Measurements from ENCODE around the gene ANKFN1.

The ANKFN1 gene

DNA sequence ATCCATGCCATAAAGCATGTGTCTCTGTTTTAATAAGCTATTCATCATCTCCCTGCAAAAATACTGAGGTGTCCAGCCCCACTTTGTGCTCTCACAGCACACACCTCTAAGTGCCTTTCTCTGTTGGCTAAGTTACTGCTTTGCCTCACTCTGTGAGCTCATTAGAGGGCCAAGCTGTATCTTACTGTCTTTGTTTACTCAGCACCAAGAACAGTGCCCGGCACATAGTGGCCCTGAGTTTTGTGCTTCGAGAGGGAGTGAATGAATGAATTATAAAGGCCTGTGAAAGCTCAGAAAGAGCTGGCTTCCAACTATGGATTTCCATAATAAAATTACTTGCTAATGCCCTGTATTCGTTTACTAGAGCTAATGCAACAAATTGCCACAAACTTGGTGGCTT is 390.0 kb downstream of the ANKFN1 start:
- H3K4me2 ChIP-seq (ENCODE audit: low read depth, low read length, poor library complexity, severe bottlenecking), result no peak overlapping the region
- H3K79me2 ChIP-seq (ENCODE audit: insufficient read depth, low read length), result no peaks in the 10 kb centered on the region
- H3F3A ChIP-seq (ENCODE audit: low read depth), result no peaks in the 10 kb centered on the region
- H3K4me1 ChIP-seq (ENCODE audit: insufficient read depth, low read length, poor library complexity, severe bottlenecking), result no peaks in the 10 kb centered on the region
- no peak overlapping the region for H3K9ac ChIP-seq (ENCODE audit: low read depth, low read length, poor library complexity, severe bottlenecking)
- no peaks in the 10 kb centered on the region for H3K27me3 ChIP-seq (ENCODE audit: insufficient read depth, low read length, poor library complexity, severe bottlenecking)
- H3K9me3 ChIP-seq (ENCODE audit: insufficient read depth, low read depth, low read length), result no peaks in the 10 kb centered on the region
- no peak overlapping the region for H2AFZ ChIP-seq (ENCODE audit: low read length)
- H4K20me1 ChIP-seq (ENCODE audit: insufficient read depth, low read length, poor library complexity, severe bottlenecking), result no peaks in the 10 kb centered on the region
- H3K36me3 ChIP-seq (ENCODE audit: insufficient read depth, low read length), result no peaks in the 10 kb centered on the region
- no peak for TF ChIP-seq EZH2phosphoT487 (IDR thresholded peaks at IDR 0.05; ENCODE audit: borderline replicate concordance)
- TF ChIP-seq, protein P1, sequence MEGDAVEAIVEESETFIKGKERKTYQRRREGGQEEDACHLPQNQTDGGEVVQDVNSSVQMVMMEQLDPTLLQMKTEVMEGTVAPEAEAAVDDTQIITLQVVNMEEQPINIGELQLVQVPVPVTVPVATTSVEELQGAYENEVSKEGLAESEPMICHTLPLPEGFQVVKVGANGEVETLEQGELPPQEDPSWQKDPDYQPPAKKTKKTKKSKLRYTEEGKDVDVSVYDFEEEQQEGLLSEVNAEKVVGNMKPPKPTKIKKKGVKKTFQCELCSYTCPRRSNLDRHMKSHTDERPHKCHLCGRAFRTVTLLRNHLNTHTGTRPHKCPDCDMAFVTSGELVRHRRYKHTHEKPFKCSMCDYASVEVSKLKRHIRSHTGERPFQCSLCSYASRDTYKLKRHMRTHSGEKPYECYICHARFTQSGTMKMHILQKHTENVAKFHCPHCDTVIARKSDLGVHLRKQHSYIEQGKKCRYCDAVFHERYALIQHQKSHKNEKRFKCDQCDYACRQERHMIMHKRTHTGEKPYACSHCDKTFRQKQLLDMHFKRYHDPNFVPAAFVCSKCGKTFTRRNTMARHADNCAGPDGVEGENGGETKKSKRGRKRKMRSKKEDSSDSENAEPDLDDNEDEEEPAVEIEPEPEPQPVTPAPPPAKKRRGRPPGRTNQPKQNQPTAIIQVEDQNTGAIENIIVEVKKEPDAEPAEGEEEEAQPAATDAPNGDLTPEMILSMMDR (conservative IDR thresholded peaks at IDR 0.05; ENCODE audit: low read length), result no peak
- H3K9me2 ChIP-seq (replicated peaks; ENCODE audit: low read depth, low read length), result no peaks in the 10 kb centered on the region
- H3K4me3 ChIP-seq (ENCODE audit: low read length, poor library complexity, severe bottlenecking), result no peak overlapping the region

DNA sequence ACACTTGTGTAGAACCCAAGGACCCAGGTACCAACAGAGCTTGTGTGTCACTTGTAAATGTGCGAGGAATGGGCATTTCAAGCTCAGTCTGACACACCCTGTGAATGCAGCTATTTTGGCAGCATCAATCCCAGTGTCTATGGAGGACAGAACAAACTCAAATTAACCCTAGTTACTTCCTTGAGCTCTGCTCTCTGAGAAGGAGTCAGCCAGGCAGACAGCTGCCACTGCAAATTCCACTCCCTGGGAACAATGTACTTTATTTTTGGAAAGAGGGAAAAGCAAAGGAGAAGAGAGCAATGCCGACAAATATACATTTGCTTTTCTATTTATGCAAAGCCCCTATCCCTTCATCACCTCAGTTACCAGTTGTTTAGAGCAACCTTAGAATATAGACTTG is 391.8 kb downstream of the ANKFN1 start:
- H2AFZ ChIP-seq (ENCODE audit: low read length), result no peak overlapping the region
- H3K36me3 ChIP-seq (ENCODE audit: insufficient read depth, low read length), result no peaks in the 10 kb centered on the region
- H3K9ac ChIP-seq (ENCODE audit: low read depth, low read length, poor library complexity, severe bottlenecking), result no peak overlapping the region
- H3K27me3 ChIP-seq (ENCODE audit: insufficient read depth, low read length, poor library complexity, severe bottlenecking), result peaks cover 5% of the 10 kb centered on the region
- H3K4me2 ChIP-seq (ENCODE audit: low read depth, low read length, poor library complexity, severe bottlenecking), result no peak overlapping the region
- H3K4me1 ChIP-seq (ENCODE audit: insufficient read depth, low read length, poor library complexity, severe bottlenecking), result no peaks in the 10 kb centered on the region
- H4K20me1 ChIP-seq (ENCODE audit: insufficient read depth, low read length, poor library complexity, severe bottlenecking), result no peaks in the 10 kb centered on the region
- no peaks in the 10 kb centered on the region for H3K79me2 ChIP-seq (ENCODE audit: insufficient read depth, low read length)
- TF ChIP-seq, protein P1 (conservative IDR thresholded peaks at IDR 0.05; ENCODE audit: low read length), result no peak
- no peaks in the 10 kb centered on the region for H3K9me2 ChIP-seq (replicated peaks; ENCODE audit: low read depth, low read length)
- H3F3A ChIP-seq (ENCODE audit: low read depth), result no peaks in the 10 kb centered on the region
- no peaks in the 10 kb centered on the region for H3K9me3 ChIP-seq (ENCODE audit: insufficient read depth, low read depth, low read length)
- H3K4me3 ChIP-seq (ENCODE audit: low read length, poor library complexity, severe bottlenecking), result no peak overlapping the region

DNA sequence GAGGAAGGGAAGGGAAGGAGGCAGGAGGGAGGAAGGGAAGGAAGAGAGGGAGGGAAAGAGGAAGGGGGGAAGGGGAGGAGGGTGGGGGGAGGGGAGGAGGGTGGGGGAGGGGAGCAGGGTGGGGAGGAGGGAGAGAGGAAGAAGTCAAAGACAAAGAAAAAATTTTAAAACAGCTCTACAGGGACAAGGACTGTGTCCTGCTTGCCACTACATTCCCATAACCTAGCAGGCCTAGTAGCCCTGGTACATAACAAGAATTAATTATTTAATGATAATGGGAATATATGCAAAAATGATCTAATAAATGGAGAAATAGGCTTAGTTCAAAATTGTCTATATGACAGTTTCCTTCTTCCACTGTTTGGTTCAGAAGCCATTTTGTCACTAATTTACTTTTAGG is 392.7 kb downstream of the ANKFN1 start:
- no peaks in the 10 kb centered on the region for H3K36me3 ChIP-seq (ENCODE audit: insufficient read depth, low read length)
- H3K4me1 ChIP-seq (ENCODE audit: insufficient read depth, low read length, poor library complexity, severe bottlenecking), result no peaks in the 10 kb centered on the region
- H3K9me3 ChIP-seq (ENCODE audit: insufficient read depth, low read depth, low read length), result no peaks in the 10 kb centered on the region
- H4K20me1 ChIP-seq (ENCODE audit: insufficient read depth, low read length, poor library complexity, severe bottlenecking), result no peaks in the 10 kb centered on the region
- no peaks in the 10 kb centered on the region for H3F3A ChIP-seq (ENCODE audit: low read depth)
- H2AFZ ChIP-seq (ENCODE audit: low read length), result no peak overlapping the region
- no peaks in the 10 kb centered on the region for H3K9me2 ChIP-seq (replicated peaks; ENCODE audit: low read depth, low read length)
- peaks cover 5% of the 10 kb centered on the region for H3K27me3 ChIP-seq (ENCODE audit: insufficient read depth, low read length, poor library complexity, severe bottlenecking)
- no peaks in the 10 kb centered on the region for H3K79me2 ChIP-seq (ENCODE audit: insufficient read depth, low read length)
- no peak overlapping the region for H3K4me3 ChIP-seq (ENCODE audit: low read length, poor library complexity, severe bottlenecking)
- TF ChIP-seq, protein P1 (conservative IDR thresholded peaks at IDR 0.05; ENCODE audit: low read length), result no peak
- no peak for TF ChIP-seq EZH2phosphoT487 (IDR thresholded peaks at IDR 0.05; ENCODE audit: borderline replicate concordance)
- H3K4me2 ChIP-seq (ENCODE audit: low read depth, low read length, poor library complexity, severe bottlenecking), result no peak overlapping the region
- no peak overlapping the region for H3K9ac ChIP-seq (ENCODE audit: low read depth, low read length, poor library complexity, severe bottlenecking)

All from Loucy (cell line).